GM10266 (cell line): ENCODE results near the gene IFNG-AS1.

Source experiments
- DNase-seq: peaks from one replicate; pipeline ENCODE4 v3.0.0; 2012; ENCODE audit errors: extremely low spot score
- CTCF ChIP-seq: IDR thresholded peaks from 2 replicates; pipeline ENCODE4 v1.5.1; 2012; ENCODE audit warnings: mild to moderate bottlenecking, low read depth; ENCODE audit not compliant: control insufficient read depth, insufficient read depth; ENCODE audit errors: missing control alignments

The IFNG-AS1 gene

GRCh38 chr12:67991158-67991557 is 1.9 kb downstream of the IFNG-AS1 start:
- peak; percentile 19 for DNase-seq
- no peak for TF ChIP-seq CTCF

- no peak for DNase-seq
- no peak for TF ChIP-seq CTCF
These were observed 3.9 kb downstream of the IFNG-AS1 start for GRCh38 chr12:67993143-67993542.

- DNase-seq, result no peak
These were observed 4.8 kb downstream of the IFNG-AS1 start for GRCh38 chr12:67994046-67994445.

GRCh38 chr12:67996347-67996746 is 7.1 kb downstream of the IFNG-AS1 start:
- no peak for DNase-seq
- no peak for TF ChIP-seq CTCF

More at GRCh38 chr12:67994046-67994445, 4.8 kb downstream of the IFNG-AS1 start:
- peak; percentile 9 for TF ChIP-seq CTCF

- no peak for TF ChIP-seq CTCF
- no peak for DNase-seq
These were observed 9.1 kb downstream of the IFNG-AS1 start for GRCh38 chr12:67998379-67998778.

GRCh38 chr12:67999244-67999643 is 10.0 kb downstream of the IFNG-AS1 start:
- no peak for TF ChIP-seq CTCF
- DNase-seq, result no peak

GRCh38 chr12:68001486-68002466 is 12.5 kb downstream of the IFNG-AS1 start:
- no peak for DNase-seq
- peak; percentile 36 for TF ChIP-seq CTCF
